HG02623 (cell line): ENCODE data around the gene ACTR3.
"Not testable (repeated sequence)": the region's sequence is repeated elsewhere in the genome, so short reads cannot be mapped to it uniquely, and the experiment has no call there.

ENCODE experiments used
- ATAC-seq: cut with Tn5 transposase; IDR thresholded peaks from one replicate; pipeline ENCODE4 v1.9.1; 2021; ENCODE audit warnings: moderate library complexity; ENCODE audit not compliant: unreplicated experiment

Gene ACTR3

GRCh38 chr2:113899166-113899565, 9.3 kb downstream of the ACTR3 start:
- no peak for ATAC-seq

GRCh38 chr2:113901943-113902342, 12.1 kb downstream of the ACTR3 start:
- no peak for ATAC-seq

- ATAC-seq: no peak
These were observed 16.0 kb downstream of the ACTR3 start for GRCh38 chr2:113905886-113906285.

- ATAC-seq: no peak
These were observed 16.8 kb downstream of the ACTR3 start for GRCh38 chr2:113906647-113907046.

- no peak for ATAC-seq
These were observed 17.4 kb downstream of the ACTR3 start for GRCh38 chr2:113907297-113907696.

- ATAC-seq: no peak
These were observed 20.3 kb downstream of the ACTR3 start for GRCh38 chr2:113910110-113910717.

- no peak for ATAC-seq
These were observed 21.2 kb downstream of the ACTR3 start for GRCh38 chr2:113910967-113911678.

GRCh38 chr2:113915082-113915819, 25.4 kb downstream of the ACTR3 start:
- ATAC-seq: no peak

GRCh38 chr2:113918229-113918628, 28.3 kb downstream of the ACTR3 start:
- no peak for ATAC-seq

- no peak for ATAC-seq
These were observed 31.1 kb downstream of the ACTR3 start for GRCh38 chr2:113920996-113921395.

- no peak for ATAC-seq
These were observed 32.4 kb downstream of the ACTR3 start for GRCh38 chr2:113922335-113922734.

GRCh38 chr2:113922784-113923183, 32.9 kb downstream of the ACTR3 start:
- ATAC-seq: no peak

GRCh38 chr2:113925884-113926283, 36.0 kb downstream of the ACTR3 start:
- no peak for ATAC-seq

- no peak for ATAC-seq
These were observed 36.4 kb downstream of the ACTR3 start for GRCh38 chr2:113926314-113926713.

- ATAC-seq: no peak
These were observed 40.6 kb downstream of the ACTR3 start for GRCh38 chr2:113930448-113930847.

GRCh38 chr2:113937501-113937900, 47.6 kb downstream of the ACTR3 start:
- no peak for ATAC-seq

GRCh38 chr2:113940891-113941290, 51.0 kb downstream of the ACTR3 start:
- ATAC-seq: no peak

GRCh38 chr2:113945784-113946183, 55.9 kb downstream of the ACTR3 start:
- ATAC-seq: not testable (repeated sequence)

GRCh38 chr2:113950906-113951305, 61.0 kb downstream of the ACTR3 start:
- not testable (repeated sequence) for ATAC-seq

GRCh38 chr2:113961000-113961399, 71.1 kb downstream of the ACTR3 start:
- no peak for ATAC-seq

- ATAC-seq: no peak
These were observed 73.0 kb downstream of the ACTR3 start for GRCh38 chr2:113962692-113963480.
